Testis (tissue), 3 donors: Measurements from ENCODE around the gene HS3ST3A1. TPM values are rescaled to one million over a fixed set of nuclear protein-coding genes. Genes with fewer than 3 reads are reported as not detected.

Source experiments
- DNase-seq: peaks from one replicate; pipeline ENCODE4 v3.0.0-alpha.2; 2019
- H3K27ac ChIP-seq, 2 donors: fragments of 200-600 bp; sonication (generic); one replicate each; pipeline ENCODE4 v1.5.1; 2019
- H3K27me3 ChIP-seq: fragments of 200-600 bp; sonication (generic); one replicate; pipeline ENCODE4 v1.5.1; 2019
- H3K36me3 ChIP-seq: fragments of 200-600 bp; sonication (generic); one replicate; pipeline ENCODE4 v1.5.1; 2017; ENCODE audit warnings: low read depth; ENCODE audit errors: missing control alignments
- H3K4me1 ChIP-seq: fragments of 200-600 bp; sonication (generic); one replicate; pipeline ENCODE4 v1.5.1; 2019
- H3K4me3 ChIP-seq, 2 donors: fragments of 200-600 bp; sonication (generic); one replicate each; pipeline ENCODE4 v1.5.1; 2017 to 2019
- H3K9me3 ChIP-seq: fragments of 200-600 bp; sonication (generic); one replicate; pipeline ENCODE4 v1.5.1; 2017
- POLR2A ChIP-seq: fragments of 450-650 bp; IDR thresholded peaks from one replicate; pipeline ENCODE4 v1.6.1; 2017; ENCODE audit warnings: antibody characterized with exemption, mild to moderate bottlenecking, moderate library complexity
- WGBS, 2 donors: methylation state at CpG; one replicate each; pipeline ENCODE4 v1.1.5; 2018; 5-methylcytosine and 5-hydroxymethylcytosine counted together
- intact Hi-C: fragments of 100-400 bp; cut with DNase I; formaldehyde crosslinking; loops from one replicate; pipeline ENCODE4 v1.15.1; 2023; ENCODE audit warnings: low total_unique reads
- polyA plus RNA-seq: library from polyadenylated mRNA; stranded (reverse); fragments of 350-450 nt; fragmentation: Illumina TruSeq; extraction: RNeasy Lipid Tissue Mini Kit (QIAGEN cat#74804); gene quantifications from one replicate; pipeline ENCODE4 v1.2.3, GENCODE V29; 2014; ENCODE audit warnings: low read depth, low replicate concordance; ENCODE audit not compliant: insufficient read depth
- total RNA-seq, 2 donors: library from RNA; depleted of rRNA; stranded (reverse); fragments of >200 nt; gene quantifications; one replicate each; pipeline ENCODE4 v1.2.3, GENCODE V29; 2016
- TF ChIP-seq, protein P1 (sequence below), 3 experiments: fragments of 450-650 bp in 2 of 3; fragments of 200-600 bp in 1 of 3; sonication (generic) in 1 of 3; IDR thresholded peaks; one replicate each; pipeline ENCODE4 v1.5.1; 2016 to 2019; ENCODE audit warnings: antibody characterized with exemption in 3 of 3, mild to moderate bottlenecking in 2 of 3, moderate library complexity in 1 of 3

HS3ST3A1 gene
- total and polyA plus RNA-seq, 3 donors from 2014 or later, result 3.9 to 5.9 (median 5.8) TPM

DNA sequence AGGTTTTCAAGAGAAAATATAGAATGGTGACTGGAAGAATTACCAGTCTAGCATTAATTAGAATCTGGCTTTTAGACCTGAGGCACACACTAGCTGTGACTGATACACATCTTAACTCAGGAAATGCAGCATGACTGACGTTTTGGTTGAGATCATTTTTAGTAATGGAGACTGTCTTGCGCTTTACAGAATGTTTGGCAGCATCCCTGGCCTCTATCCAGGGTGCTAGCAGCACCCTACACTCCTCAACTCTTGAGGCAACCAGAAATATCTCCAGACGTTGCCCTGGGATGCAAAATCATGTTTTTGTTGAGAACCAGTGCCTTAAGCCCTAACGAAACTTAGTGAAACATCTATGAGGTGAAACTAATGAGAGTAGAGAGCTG is 109.0 kb downstream of the HS3ST3A1 start:
- WGBS, 2 donors, result 81 to 85% methylated on average over 4 of the region's 4 CpGs
- H3K27me3 ChIP-seq, result no peaks in the 10 kb centered on the region
- H3K36me3 ChIP-seq, result no peaks in the 10 kb centered on the region
- H3K4me3 ChIP-seq, result no peak overlapping the region
- no peaks in the 10 kb centered on the region for H3K9me3 ChIP-seq
- intact Hi-C loops, result no loop called here
- no peak overlapping the region for H3K27ac ChIP-seq
- DNase-seq, result no peak
- no peaks in the 10 kb centered on the region for H3K4me1 ChIP-seq
- no peak for TF ChIP-seq POLR2A
- TF ChIP-seq, protein P1, sequence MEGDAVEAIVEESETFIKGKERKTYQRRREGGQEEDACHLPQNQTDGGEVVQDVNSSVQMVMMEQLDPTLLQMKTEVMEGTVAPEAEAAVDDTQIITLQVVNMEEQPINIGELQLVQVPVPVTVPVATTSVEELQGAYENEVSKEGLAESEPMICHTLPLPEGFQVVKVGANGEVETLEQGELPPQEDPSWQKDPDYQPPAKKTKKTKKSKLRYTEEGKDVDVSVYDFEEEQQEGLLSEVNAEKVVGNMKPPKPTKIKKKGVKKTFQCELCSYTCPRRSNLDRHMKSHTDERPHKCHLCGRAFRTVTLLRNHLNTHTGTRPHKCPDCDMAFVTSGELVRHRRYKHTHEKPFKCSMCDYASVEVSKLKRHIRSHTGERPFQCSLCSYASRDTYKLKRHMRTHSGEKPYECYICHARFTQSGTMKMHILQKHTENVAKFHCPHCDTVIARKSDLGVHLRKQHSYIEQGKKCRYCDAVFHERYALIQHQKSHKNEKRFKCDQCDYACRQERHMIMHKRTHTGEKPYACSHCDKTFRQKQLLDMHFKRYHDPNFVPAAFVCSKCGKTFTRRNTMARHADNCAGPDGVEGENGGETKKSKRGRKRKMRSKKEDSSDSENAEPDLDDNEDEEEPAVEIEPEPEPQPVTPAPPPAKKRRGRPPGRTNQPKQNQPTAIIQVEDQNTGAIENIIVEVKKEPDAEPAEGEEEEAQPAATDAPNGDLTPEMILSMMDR (IDR thresholded peaks at IDR 0.05), result no peak

DNA sequence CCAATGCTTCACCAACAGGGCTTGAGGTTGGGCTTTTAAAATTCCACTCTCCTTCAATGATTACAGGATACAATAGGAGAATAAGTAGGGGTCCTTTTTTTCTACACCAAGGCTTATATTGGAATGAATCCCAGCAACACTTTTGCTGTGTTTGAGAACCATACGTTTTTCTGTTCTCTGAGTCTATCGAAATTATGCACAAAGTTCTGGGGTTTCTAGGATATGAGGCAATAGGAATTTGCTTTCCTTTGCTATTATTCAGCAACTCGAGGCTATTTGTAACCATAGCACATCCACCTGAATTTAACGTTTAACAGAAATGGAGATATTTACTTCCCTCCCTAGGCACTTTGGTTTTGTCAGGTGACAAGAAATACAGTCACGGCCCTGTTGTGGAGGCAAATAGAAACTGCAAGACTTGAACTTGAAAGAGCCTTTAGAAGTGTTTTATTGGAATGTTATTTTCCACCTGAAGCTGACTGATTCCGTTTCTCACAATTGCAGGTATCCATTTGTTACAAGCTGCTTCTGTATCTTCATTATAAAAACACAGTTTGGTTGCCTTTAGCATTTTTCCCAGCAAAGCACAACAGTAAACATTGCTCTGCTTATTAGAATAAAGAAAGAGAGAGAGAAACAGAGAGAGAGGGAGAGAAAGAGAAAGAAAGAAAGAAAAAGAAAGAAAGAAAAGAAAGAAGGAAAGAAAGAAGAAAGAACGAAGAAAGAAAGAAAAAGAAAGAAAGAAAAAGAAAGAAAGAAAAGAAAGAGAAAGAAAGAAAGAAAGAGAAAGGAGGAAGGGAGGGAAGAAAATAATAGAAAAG is 109.6 kb downstream of the HS3ST3A1 start:
- no peak for DNase-seq
- Histone ChIP-seq H3K27me3 (no peaks in the 10 kb centered on the region), H3K9me3 (no peaks in the 10 kb centered on the region), H3K27ac (no peak overlapping the region), H3K36me3 (no peaks in the 10 kb centered on the region), H3K4me3 (no peak overlapping the region), H3K4me1 (no peaks in the 10 kb centered on the region)
- WGBS, 2 donors, result 62 to 69% methylated on average over 7 of the region's 7 CpGs
- TF ChIP-seq, protein P1 (IDR thresholded peaks at IDR 0.05), result no peak
- TF ChIP-seq POLR2A, result no peak
- intact Hi-C loops, result no loop called here

DNA sequence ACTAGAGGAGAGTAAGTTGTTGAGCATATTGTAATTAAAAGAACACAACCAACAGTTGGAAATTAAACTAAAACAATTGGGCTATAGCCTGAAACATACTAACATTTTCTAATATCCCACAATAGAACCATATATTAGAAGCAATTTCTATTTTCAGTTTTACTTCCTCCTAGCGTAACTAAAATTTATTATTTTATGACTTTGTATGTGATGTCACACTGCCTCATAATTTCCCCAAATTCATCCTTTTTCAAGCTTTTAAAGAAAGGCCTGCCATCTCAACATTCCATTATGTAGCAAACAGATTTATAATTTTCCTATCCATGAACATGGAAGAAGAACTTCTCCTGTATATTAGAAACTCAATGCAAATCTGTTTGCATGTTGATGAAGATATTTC is 110.2 kb downstream of the HS3ST3A1 start:
- Histone ChIP-seq H3K4me3 (no peak overlapping the region), H3K4me1 (no peaks in the 10 kb centered on the region), H3K27me3 (no peaks in the 10 kb centered on the region), H3K27ac (no peak overlapping the region), H3K9me3 (no peaks in the 10 kb centered on the region), H3K36me3 (no peaks in the 10 kb centered on the region)
- no peak for DNase-seq
- WGBS, 2 donors, result 83 to 91% methylated on average over 1 of the region's 1 CpG
- intact Hi-C loops, result no loop called here
- TF ChIP-seq POLR2A, result no peak
- TF ChIP-seq, protein P1 (IDR thresholded peaks at IDR 0.05), result no peak

DNA sequence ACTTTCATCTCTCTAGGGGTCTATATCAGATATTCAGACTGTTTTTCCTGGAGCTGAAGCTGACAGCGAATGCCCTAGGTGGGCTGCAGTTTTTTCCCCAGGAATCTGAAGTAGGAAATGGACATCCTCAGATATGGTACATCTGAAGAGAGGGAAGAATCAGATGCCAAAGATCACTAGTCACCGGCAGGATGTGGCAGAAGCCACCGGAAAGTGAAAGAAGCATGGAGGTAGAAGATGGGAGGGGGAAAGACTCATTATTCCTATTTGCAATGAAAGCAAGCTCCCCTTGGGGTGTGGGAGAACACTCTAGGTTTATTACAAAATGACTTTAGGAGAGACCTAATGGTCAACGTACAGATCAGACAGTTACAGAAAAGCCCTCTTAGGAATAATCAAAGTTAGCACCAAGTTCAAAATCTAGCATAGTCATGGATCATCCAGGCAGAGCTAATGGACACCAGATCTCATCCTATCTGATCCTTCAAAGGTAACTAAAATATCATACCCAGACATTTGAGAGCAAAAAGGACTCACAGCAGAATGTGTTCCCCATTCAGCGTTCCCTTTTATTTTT is 110.7 kb downstream of the HS3ST3A1 start:
- WGBS, 2 donors, result 76 to 77% methylated on average over 5 of the region's 5 CpGs
- intact Hi-C loops, result no loop called here
- no peaks in the 10 kb centered on the region for H3K27me3 ChIP-seq

More for the DNA sequence above, 110.7 kb downstream of the HS3ST3A1 start:
- no peak for TF ChIP-seq POLR2A
- TF ChIP-seq, protein P1 (IDR thresholded peaks at IDR 0.05), result no peak
- Histone ChIP-seq H3K4me1 (no peaks in the 10 kb centered on the region), H3K9me3 (no peaks in the 10 kb centered on the region), H3K27ac (no peak overlapping the region), H3K36me3 (no peaks in the 10 kb centered on the region), H3K4me3 (no peak overlapping the region)
- no peak for DNase-seq
